Neuron (in vitro differentiated cells): ENCODE results near the gene NFASC.

Experiments used
- H2AFZ ChIP-seq: one replicate; pipeline ENCODE4 v1.6.1; 2013; ENCODE audit warnings: low read depth, mild to moderate bottlenecking, inconsistent platforms, low read length, moderate library complexity
- H3K27me3 ChIP-seq: one replicate; pipeline ENCODE4 v1.6.1; 2013; ENCODE audit warnings: low read length; ENCODE audit not compliant: insufficient read depth
- H3K36me3 ChIP-seq: one replicate; pipeline ENCODE4 v1.6.1; 2013; ENCODE audit warnings: low read length; ENCODE audit not compliant: insufficient read depth
- H3K4me1 ChIP-seq: one replicate; pipeline ENCODE4 v1.6.1; 2013; ENCODE audit warnings: low read length; ENCODE audit not compliant: insufficient read depth
- H3K4me3 ChIP-seq: 2 replicates; pipeline ENCODE4 v1.5.1; 2013; ENCODE audit warnings: mild to moderate bottlenecking, low read length, moderate library complexity
- H3K9me3 ChIP-seq: one replicate; pipeline ENCODE4 v1.6.1; 2013; ENCODE audit warnings: low read length

The NFASC gene

GRCh38 chr1:204991342-204991844, 120.7 kb downstream of the NFASC start:
- H3K27me3 ChIP-seq: peaks cover 2% of the 10 kb centered on the region
- H3K4me3 ChIP-seq: no peak overlapping the region
- peaks cover 31% of the 10 kb centered on the region for H3K4me1 ChIP-seq
- H3K36me3 ChIP-seq: no peaks in the 10 kb centered on the region
- H3K9me3 ChIP-seq: no peaks in the 10 kb centered on the region
- H2AFZ ChIP-seq: no peak overlapping the region

- Histone ChIP-seq H3K4me1 (peaks cover 31% of the 10 kb centered on the region), H3K4me3 (no peak overlapping the region), H2AFZ (no peak overlapping the region), H3K9me3 (no peaks in the 10 kb centered on the region), H3K36me3 (no peaks in the 10 kb centered on the region), H3K27me3 (peaks cover 4% of the 10 kb centered on the region)
Measured at GRCh38 chr1:204992201-204992997, 121.7 kb downstream of the NFASC start.

GRCh38 chr1:204992998-204993314, 122.3 kb downstream of the NFASC start:
- H3K4me1 ChIP-seq: peaks cover 28% of the 10 kb centered on the region
- H3K36me3 ChIP-seq: no peaks in the 10 kb centered on the region
- no peaks in the 10 kb centered on the region for H3K9me3 ChIP-seq
- no peak overlapping the region for H2AFZ ChIP-seq
- H3K27me3 ChIP-seq: peaks cover 4% of the 10 kb centered on the region
- no peak overlapping the region for H3K4me3 ChIP-seq

- Histone ChIP-seq H3K4me1 (peaks cover 16% of the 10 kb centered on the region), H2AFZ (no peak overlapping the region), H3K36me3 (no peaks in the 10 kb centered on the region), H3K27me3 (peaks cover 4% of the 10 kb centered on the region), H3K4me3 (no peak overlapping the region), H3K9me3 (no peaks in the 10 kb centered on the region)
Measured at GRCh38 chr1:204994086-204994862, 123.6 kb downstream of the NFASC start.

- Histone ChIP-seq H3K4me1 (no peaks in the 10 kb centered on the region), H3K4me3 (no peak overlapping the region), H3K9me3 (no peaks in the 10 kb centered on the region), H3K36me3 (no peaks in the 10 kb centered on the region), H3K27me3 (peaks cover 13% of the 10 kb centered on the region), H2AFZ (no peak overlapping the region)
Measured at GRCh38 chr1:204996981-204997380, 126.3 kb downstream of the NFASC start.

- Histone ChIP-seq H3K27me3 (peaks cover 20% of the 10 kb centered on the region), H2AFZ (no peak overlapping the region), H3K36me3 (no peaks in the 10 kb centered on the region), H3K4me3 (no peak overlapping the region), H3K9me3 (no peaks in the 10 kb centered on the region), H3K4me1 (peaks cover under 1% of the 10 kb centered on the region)
Measured at GRCh38 chr1:204997591-204998355, 127.1 kb downstream of the NFASC start.

GRCh38 chr1:205001162-205001561, 130.5 kb downstream of the NFASC start:
- H3K27me3 ChIP-seq: peaks cover 41% of the 10 kb centered on the region
- H3K9me3 ChIP-seq: no peaks in the 10 kb centered on the region
- H2AFZ ChIP-seq: no peak overlapping the region
- no peak overlapping the region for H3K4me3 ChIP-seq
- no peaks in the 10 kb centered on the region for H3K36me3 ChIP-seq
- H3K4me1 ChIP-seq: peaks cover 3% of the 10 kb centered on the region

GRCh38 chr1:205002705-205003104, 132.0 kb downstream of the NFASC start:
- Histone ChIP-seq H2AFZ (no peak overlapping the region), H3K4me1 (peaks cover 3% of the 10 kb centered on the region), H3K27me3 (peaks cover 43% of the 10 kb centered on the region), H3K36me3 (no peaks in the 10 kb centered on the region), H3K9me3 (no peaks in the 10 kb centered on the region), H3K4me3 (no peak overlapping the region)

GRCh38 chr1:205003358-205004131, 132.9 kb downstream of the NFASC start:
- no peaks in the 10 kb centered on the region for H3K9me3 ChIP-seq
- H2AFZ ChIP-seq: no peak overlapping the region
- H3K4me3 ChIP-seq: no peak overlapping the region
- no peaks in the 10 kb centered on the region for H3K36me3 ChIP-seq
- H3K4me1 ChIP-seq: peaks cover 3% of the 10 kb centered on the region
- H3K27me3 ChIP-seq: peaks cover 43% of the 10 kb centered on the region

GRCh38 chr1:205004351-205004750, 133.7 kb downstream of the NFASC start:
- Histone ChIP-seq H3K9me3 (no peaks in the 10 kb centered on the region), H3K4me1 (peaks cover 3% of the 10 kb centered on the region), H3K27me3 (peaks cover 46% of the 10 kb centered on the region), H3K4me3 (no peak overlapping the region), H3K36me3 (no peaks in the 10 kb centered on the region), H2AFZ (no peak overlapping the region)

- Histone ChIP-seq H3K4me1 (peaks cover 5% of the 10 kb centered on the region), H3K9me3 (no peaks in the 10 kb centered on the region), H3K27me3 (peaks cover 36% of the 10 kb centered on the region), H3K4me3 (no peak overlapping the region), H2AFZ (no peak overlapping the region), H3K36me3 (no peaks in the 10 kb centered on the region)
Measured at GRCh38 chr1:205008896-205009295, 138.2 kb downstream of the NFASC start.

GRCh38 chr1:205009670-205010069, 139.0 kb downstream of the NFASC start:
- Histone ChIP-seq H3K4me3 (no peak overlapping the region), H3K36me3 (no peaks in the 10 kb centered on the region), H3K9me3 (no peaks in the 10 kb centered on the region), H3K4me1 (peaks cover 11% of the 10 kb centered on the region), H3K27me3 (peaks cover 31% of the 10 kb centered on the region), H2AFZ (no peak overlapping the region)
